HepG2 (cell line): Measurements from ENCODE around the gene SPTSSB. TPM values are rescaled to one million over a fixed set of nuclear protein-coding genes. Genes with fewer than 3 reads are reported as not detected.

Experiments used
- EP300 ChIP-seq, 3 experiments: sonication (generic) in 1 of 3; formaldehyde crosslinking in 1 of 3; IDR thresholded peaks; 2 replicates each; pipeline versions ENCODE4 v1.5.1 to v1.6.1; 2011 to 2020; ENCODE audit warnings: low read depth in 2 of 3, low read length in 2 of 3, borderline replicate concordance in 1 of 3, improper control_type of control experiment in 1 of 3, mild to moderate bottlenecking in 1 of 3, missing genetic modification reagents in 1 of 3, moderate library complexity in 1 of 3
- FOXJ3 ChIP-seq: sonication (generic); formaldehyde crosslinking; IDR thresholded peaks from 2 replicates; pipeline ENCODE4 v1.4.0; 2020; ENCODE audit warnings: missing genetic modification reagents, mild to moderate bottlenecking, borderline replicate concordance
- FOXK1 ChIP-seq: sonication (generic); formaldehyde crosslinking; IDR thresholded peaks from 2 replicates; pipeline ENCODE4 v1.4.0; 2020; ENCODE audit warnings: low read depth, missing genetic modification reagents, borderline replicate concordance
- HIVEP1 ChIP-seq: sonication (generic); formaldehyde crosslinking; IDR thresholded peaks from 2 replicates; pipeline ENCODE4 v1.4.0; 2020; ENCODE audit warnings: mild to moderate bottlenecking, missing genetic modification reagents
- HNRNPL ChIP-seq: fragments of 200-400 bp; formaldehyde crosslinking; IDR thresholded peaks from 2 replicates; pipeline ENCODE4 v1.6.1; 2017; ENCODE audit warnings: mild to moderate bottlenecking, low read depth, low read length
- NFE2 ChIP-seq: sonication (generic); formaldehyde crosslinking; IDR thresholded peaks from 2 replicates; pipeline ENCODE4 v1.4.0; 2020; ENCODE audit warnings: missing genetic modification reagents
- NFE2L2 ChIP-seq: fragments of 150-350 bp; IDR thresholded peaks from 2 replicates; pipeline ENCODE4 v1.6.1; 2014; ENCODE audit warnings: low read length
- SMAD3 ChIP-seq: sonication (generic); formaldehyde crosslinking; IDR thresholded peaks from 2 replicates; pipeline ENCODE4 v1.4.0; 2020; ENCODE audit warnings: missing genetic modification reagents
- SP2 ChIP-seq: sonication (generic); formaldehyde crosslinking; IDR thresholded peaks from 2 replicates; pipeline ENCODE4 v1.5.1; 2020; ENCODE audit warnings: mild to moderate bottlenecking, missing genetic modification reagents
- ZFAT ChIP-seq: sonication (generic); formaldehyde crosslinking; conservative IDR thresholded peaks from 2 replicates; pipeline ENCODE4 v1.8.1; 2023; ENCODE audit warnings: missing genetic modification reagents, inconsistent platforms
- ZNF24 ChIP-seq: fragments of 450-650 bp; IDR thresholded peaks from 2 replicates; pipeline ENCODE4 v1.6.1; 2017; ENCODE audit warnings: antibody characterized with exemption, mild to moderate bottlenecking
- ZNF431 ChIP-seq: sonication (generic); formaldehyde crosslinking; IDR thresholded peaks from 2 replicates; pipeline ENCODE4 v1.9.0; 2022; ENCODE audit warnings: missing genetic modification reagents, low read depth, mild to moderate bottlenecking, borderline replicate concordance
- ZNF543 ChIP-seq: sonication (generic); formaldehyde crosslinking; IDR thresholded peaks from 2 replicates; pipeline ENCODE4 v1.4.0; 2020; ENCODE audit warnings: mild to moderate bottlenecking, missing genetic modification reagents
- ZNF598 ChIP-seq: sonication (generic); formaldehyde crosslinking; IDR thresholded peaks from 2 replicates; pipeline ENCODE4 v1.5.1; 2020; ENCODE audit warnings: mild to moderate bottlenecking, missing genetic modification reagents, borderline replicate concordance
- polyA plus RNA-seq, 8 experiments: library from polyadenylated mRNA; depleted of rRNA in 3 of 8; stranded (reverse) in 7 of 8; unstranded in 1 of 8; fragments of >200 nt; fragmentation: Illumina TruSeq in 4 of 8; extraction: Trizol in 4 of 8; gene quantifications; 2 replicates each; pipeline versions ENCODE4 v1.2.1 to v1.2.3, GENCODE V29; 2011 to 2016; ENCODE audit warnings: low read depth in 4 of 8, missing spikeins in 1 of 8, mixed read lengths in 1 of 8; ENCODE audit not compliant: insufficient read depth in 1 of 8
- total RNA-seq, 5 experiments: library from RNA; depleted of rRNA; stranded (reverse); fragments of >200 nt; fragmentation: Illumina TruSeq; extraction: Trizol; gene quantifications; 2 replicates each; pipeline ENCODE4 v1.2.3, GENCODE V29; 2016; ENCODE audit warnings: low read depth in 1 of 5
- TF ChIP-seq, protein P1 (sequence below): sonication (generic); formaldehyde crosslinking; IDR thresholded peaks from 2 replicates; pipeline ENCODE4 v1.5.0; 2020; ENCODE audit warnings: mild to moderate bottlenecking, missing genetic modification reagents, borderline replicate concordance
- TF ChIP-seq, protein P2 (sequence below): IDR thresholded peaks from 2 replicates; pipeline ENCODE4 v1.6.1; 2016; ENCODE audit warnings: control low read depth
- TF ChIP-seq, protein P3 (sequence below), 2 experiments: fragments of 450-650 bp in 1 of 2; sonication (generic) in 1 of 2; formaldehyde crosslinking; IDR thresholded peaks; 2 replicates each; pipeline versions ENCODE4 v1.5.0 to v1.8.0; 2020 to 2022; ENCODE audit warnings: mild to moderate bottlenecking in 1 of 2, missing genetic modification reagents in 1 of 2
- TF ChIP-seq, protein P4 (sequence below): sonication (generic); formaldehyde crosslinking; IDR thresholded peaks from 2 replicates; pipeline ENCODE4 v1.4.0; 2020; ENCODE audit warnings: missing genetic modification reagents
- TF ChIP-seq, protein P5 (sequence below): IDR thresholded peaks from 2 replicates; pipeline ENCODE4 v1.6.1; 2018; ENCODE audit warnings: missing genetic modification reagents
- TF ChIP-seq, protein P6 (sequence below): IDR thresholded peaks from 2 replicates; pipeline ENCODE4 v1.6.1; 2016; ENCODE audit warnings: mild to moderate bottlenecking
- TF ChIP-seq, protein P7 (sequence below): sonication (generic); IDR thresholded peaks from 2 replicates; pipeline ENCODE4 v1.6.1; 2016; ENCODE audit warnings: low read depth, borderline replicate concordance

SPTSSB gene
- total and polyA plus RNA-seq, 2 of the 13 experiments (the other 11 are each of a cell fraction or from before 2014, with no cell fraction given), result 0.51 to 2.4 TPM

DNA sequence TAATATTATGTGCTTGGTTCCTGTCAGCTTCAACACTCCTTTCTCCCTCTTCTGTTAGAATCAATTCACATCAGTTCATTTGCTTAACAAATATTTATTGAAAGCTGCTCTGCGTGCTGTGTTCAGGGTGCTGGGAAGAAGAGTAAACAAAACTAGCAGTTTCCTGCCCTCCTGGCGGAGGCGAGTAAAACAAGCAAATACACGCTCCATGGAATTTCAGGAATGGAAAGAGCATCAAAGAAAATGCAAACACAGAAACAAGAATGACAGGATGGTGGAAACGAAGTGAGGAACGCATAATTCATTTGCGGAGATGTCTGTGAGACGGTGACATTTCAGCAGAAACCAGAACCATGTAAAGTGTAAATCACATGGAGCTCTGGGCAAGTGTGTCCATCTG lies 49.4 kb upstream of the SPTSSB start (continued):
- no peak for TF ChIP-seq ZNF598 (CRISPR knock-in tag)
- TF ChIP-seq, protein P1, sequence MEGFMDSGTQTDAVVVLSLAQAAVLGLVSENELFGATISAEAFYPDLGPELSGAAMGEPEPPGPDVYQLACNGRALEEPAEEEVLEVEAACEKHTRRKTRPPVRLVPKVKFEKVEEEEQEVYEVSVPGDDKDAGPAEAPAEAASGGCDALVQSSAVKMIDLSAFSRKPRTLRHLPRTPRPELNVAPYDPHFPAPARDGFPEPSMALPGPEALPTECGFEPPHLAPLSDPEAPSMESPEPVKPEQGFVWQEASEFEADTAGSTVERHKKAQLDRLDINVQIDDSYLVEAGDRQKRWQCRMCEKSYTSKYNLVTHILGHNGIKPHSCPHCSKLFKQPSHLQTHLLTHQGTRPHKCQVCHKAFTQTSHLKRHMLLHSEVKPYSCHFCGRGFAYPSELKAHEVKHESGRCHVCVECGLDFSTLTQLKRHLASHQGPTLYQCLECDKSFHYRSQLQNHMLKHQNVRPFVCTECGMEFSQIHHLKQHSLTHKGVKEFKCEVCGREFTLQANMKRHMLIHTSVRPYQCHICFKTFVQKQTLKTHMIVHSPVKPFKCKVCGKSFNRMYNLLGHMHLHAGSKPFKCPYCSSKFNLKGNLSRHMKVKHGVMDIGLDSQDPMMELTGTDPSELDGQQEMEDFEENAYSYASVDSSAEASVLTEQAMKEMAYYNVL (CRISPR knock-in tag), result peak; percentile 100
- TF ChIP-seq, protein P2, sequence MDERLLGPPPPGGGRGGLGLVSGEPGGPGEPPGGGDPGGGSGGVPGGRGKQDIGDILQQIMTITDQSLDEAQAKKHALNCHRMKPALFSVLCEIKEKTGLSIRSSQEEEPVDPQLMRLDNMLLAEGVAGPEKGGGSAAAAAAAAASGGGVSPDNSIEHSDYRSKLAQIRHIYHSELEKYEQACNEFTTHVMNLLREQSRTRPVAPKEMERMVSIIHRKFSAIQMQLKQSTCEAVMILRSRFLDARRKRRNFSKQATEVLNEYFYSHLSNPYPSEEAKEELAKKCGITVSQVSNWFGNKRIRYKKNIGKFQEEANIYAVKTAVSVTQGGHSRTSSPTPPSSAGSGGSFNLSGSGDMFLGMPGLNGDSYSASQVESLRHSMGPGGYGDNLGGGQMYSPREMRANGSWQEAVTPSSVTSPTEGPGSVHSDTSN (CRISPR knock-in tag), result peak; percentile 57
- no peak for TF ChIP-seq NFE2 (CRISPR knock-in tag)
- no peak for TF ChIP-seq NFE2L2
- TF ChIP-seq FOXJ3 (CRISPR knock-in tag), result peak; percentile 94
- peak; percentile 50; the same call in 1 of the 2 replicates for TF ChIP-seq SMAD3 (CRISPR knock-in tag)
- TF ChIP-seq ZNF543 (CRISPR knock-in tag), result no peak
- no peak for TF ChIP-seq HIVEP1 (CRISPR knock-in tag)
- peak; percentile 38; the same call in 1 of the 2 replicates for TF ChIP-seq ZNF431 (CRISPR knock-in tag)
- TF ChIP-seq, protein P3, sequence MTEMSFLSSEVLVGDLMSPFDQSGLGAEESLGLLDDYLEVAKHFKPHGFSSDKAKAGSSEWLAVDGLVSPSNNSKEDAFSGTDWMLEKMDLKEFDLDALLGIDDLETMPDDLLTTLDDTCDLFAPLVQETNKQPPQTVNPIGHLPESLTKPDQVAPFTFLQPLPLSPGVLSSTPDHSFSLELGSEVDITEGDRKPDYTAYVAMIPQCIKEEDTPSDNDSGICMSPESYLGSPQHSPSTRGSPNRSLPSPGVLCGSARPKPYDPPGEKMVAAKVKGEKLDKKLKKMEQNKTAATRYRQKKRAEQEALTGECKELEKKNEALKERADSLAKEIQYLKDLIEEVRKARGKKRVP (CRISPR knock-in tag; IDR thresholded peaks at IDR 0.05), result peak in 1 of 2 experiments; percentile 39; a peak in 1 of 4 replicates
- TF ChIP-seq, protein P4, sequence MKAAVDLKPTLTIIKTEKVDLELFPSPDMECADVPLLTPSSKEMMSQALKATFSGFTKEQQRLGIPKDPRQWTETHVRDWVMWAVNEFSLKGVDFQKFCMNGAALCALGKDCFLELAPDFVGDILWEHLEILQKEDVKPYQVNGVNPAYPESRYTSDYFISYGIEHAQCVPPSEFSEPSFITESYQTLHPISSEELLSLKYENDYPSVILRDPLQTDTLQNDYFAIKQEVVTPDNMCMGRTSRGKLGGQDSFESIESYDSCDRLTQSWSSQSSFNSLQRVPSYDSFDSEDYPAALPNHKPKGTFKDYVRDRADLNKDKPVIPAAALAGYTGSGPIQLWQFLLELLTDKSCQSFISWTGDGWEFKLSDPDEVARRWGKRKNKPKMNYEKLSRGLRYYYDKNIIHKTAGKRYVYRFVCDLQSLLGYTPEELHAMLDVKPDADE (CRISPR knock-in tag), result no peak
- TF ChIP-seq, protein P5, sequence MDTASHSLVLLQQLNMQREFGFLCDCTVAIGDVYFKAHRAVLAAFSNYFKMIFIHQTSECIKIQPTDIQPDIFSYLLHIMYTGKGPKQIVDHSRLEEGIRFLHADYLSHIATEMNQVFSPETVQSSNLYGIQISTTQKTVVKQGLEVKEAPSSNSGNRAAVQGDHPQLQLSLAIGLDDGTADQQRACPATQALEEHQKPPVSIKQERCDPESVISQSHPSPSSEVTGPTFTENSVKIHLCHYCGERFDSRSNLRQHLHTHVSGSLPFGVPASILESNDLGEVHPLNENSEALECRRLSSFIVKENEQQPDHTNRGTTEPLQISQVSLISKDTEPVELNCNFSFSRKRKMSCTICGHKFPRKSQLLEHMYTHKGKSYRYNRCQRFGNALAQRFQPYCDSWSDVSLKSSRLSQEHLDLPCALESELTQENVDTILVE (CRISPR knock-in tag), result peak; percentile 66; the same call in 1 of the 2 replicates
- TF ChIP-seq EP300 (IDR thresholded peaks at IDR 0.05; ENCODE audit: low read depth in 2 of 2, low read length in 2 of 2), result peak; percentile 49 to 87; a peak in 2 of 4 replicates
- TF ChIP-seq EP300 (CRISPR knock-in tag; IDR thresholded peaks at IDR 0.05; ENCODE audit: borderline replicate concordance), result peak; percentile 85; the same call in 1 of the 2 replicates
- peak; percentile 64; the same call in 1 of the 2 replicates for TF ChIP-seq ZNF24
- TF ChIP-seq FOXK1 (CRISPR knock-in tag), result peak; percentile 93
- no peak for TF ChIP-seq ZFAT (CRISPR knock-in tag)
- no peak for TF ChIP-seq HNRNPL
- no peak for TF ChIP-seq SP2 (CRISPR knock-in tag)
- TF ChIP-seq, protein P6, sequence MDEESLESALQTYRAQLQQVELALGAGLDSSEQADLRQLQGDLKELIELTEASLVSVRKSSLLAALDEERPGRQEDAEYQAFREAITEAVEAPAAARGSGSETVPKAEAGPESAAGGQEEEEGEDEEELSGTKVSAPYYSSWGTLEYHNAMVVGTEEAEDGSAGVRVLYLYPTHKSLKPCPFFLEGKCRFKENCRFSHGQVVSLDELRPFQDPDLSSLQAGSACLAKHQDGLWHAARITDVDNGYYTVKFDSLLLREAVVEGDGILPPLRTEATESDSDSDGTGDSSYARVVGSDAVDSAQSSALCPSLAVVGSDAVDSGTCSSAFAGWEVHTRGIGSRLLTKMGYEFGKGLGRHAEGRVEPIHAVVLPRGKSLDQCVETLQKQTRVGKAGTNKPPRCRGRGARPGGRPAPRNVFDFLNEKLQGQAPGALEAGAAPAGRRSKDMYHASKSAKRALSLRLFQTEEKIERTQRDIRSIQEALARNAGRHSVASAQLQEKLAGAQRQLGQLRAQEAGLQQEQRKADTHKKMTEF (CRISPR knock-in tag), result peak; percentile 92
- TF ChIP-seq, protein P7, sequence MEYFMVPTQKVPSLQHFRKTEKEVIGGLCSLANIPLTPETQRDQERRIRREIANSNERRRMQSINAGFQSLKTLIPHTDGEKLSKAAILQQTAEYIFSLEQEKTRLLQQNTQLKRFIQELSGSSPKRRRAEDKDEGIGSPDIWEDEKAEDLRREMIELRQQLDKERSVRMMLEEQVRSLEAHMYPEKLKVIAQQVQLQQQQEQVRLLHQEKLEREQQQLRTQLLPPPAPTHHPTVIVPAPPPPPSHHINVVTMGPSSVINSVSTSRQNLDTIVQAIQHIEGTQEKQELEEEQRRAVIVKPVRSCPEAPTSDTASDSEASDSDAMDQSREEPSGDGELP, result peak; percentile 64; the same call in 1 of the 2 replicates
